GM12878 (cell line): ENCODE measurements around the gene MEGF6. TPM values are rescaled to one million over a fixed set of nuclear protein-coding genes. Genes with fewer than 3 reads are reported as not detected.

Source experiments
- ATAC-seq: fragments of 200-7000 bp; cut with Tn5 transposase; 3 replicates; pipeline ENCODE4 v1.9.1; 2020; ENCODE audit warnings: mild to moderate bottlenecking, moderate library complexity
- BruUV-seq: library from RNA; stranded (reverse); fragments of 400-500 nt; replicated peaks from 2 replicates; lab custom pipeline; 2021; lab: Mats Ljungman, UMichigan
- CTCF ChIA-PET: fragments of 300-600 bp; sonication (Branson Sonifier 250); formaldehyde crosslinking; extraction: SDS; loops from one replicate; lab custom pipeline; 2021; ENCODE audit warnings: inconsistent platforms; lab: Yijun Ruan, JAX
- POLR2A ChIA-PET: fragments of 350-600 bp; formaldehyde crosslinking; extraction: SDS; loops from one replicate; lab custom pipeline; 2021; ENCODE audit warnings: inconsistent platforms; lab: Charles Lee
- RAD21 ChIA-PET: fragments of 300-600 bp; sonication (Branson Sonifier 250); formaldehyde crosslinking; loops from one replicate; lab custom pipeline; 2023; ENCODE audit warnings: antibody characterized with exemption; ENCODE audit not compliant: unreplicated experiment; lab: Charles Lee
- SMC1A ChIA-PET: fragments of 300-600 bp; sonication (Branson Sonifier 250); formaldehyde crosslinking; loops from one replicate; lab custom pipeline; 2023; ENCODE audit not compliant: unreplicated experiment, uncharacterized antibody; lab: Charles Lee
- DNase-seq: peaks from one replicate; pipeline ENCODE4 v3.0.0-alpha.2; 2011; ENCODE audit warnings: low read depth, low spot score
- FAIRE-seq: peaks from 3 replicates; lab custom pipeline; 2011; peaks lifted over from hg19 to GRCh38; lab: Jason Lieb, UNC
- H2AFZ ChIP-seq: 2 replicates; pipeline ENCODE4 v1.6.0; 2011; ENCODE audit warnings: low read depth, low read length, control low read depth; ENCODE audit not compliant: control insufficient read depth
- H3K27ac ChIP-seq: 2 replicates; pipeline ENCODE4 v1.5.1; 2011; ENCODE audit warnings: control low read depth; ENCODE audit not compliant: control insufficient read depth, insufficient read depth
- H3K27me3 ChIP-seq, 2 experiments: replicated peaks in 1 of 2; 2 replicates each; pipeline versions ENCODE4 v1.6.0 to v1.6.1; 2011; ENCODE audit warnings: low read length in 1 of 2; ENCODE audit not compliant: control insufficient read depth in 2 of 2, insufficient read depth in 2 of 2
- H3K36me3 ChIP-seq, 2 experiments: 2 replicates each; pipeline ENCODE4 v1.5.1; 2011; ENCODE audit warnings: low read length in 1 of 2; ENCODE audit not compliant: control insufficient read depth in 2 of 2, insufficient read depth in 2 of 2
- H3K4me1 ChIP-seq: 2 replicates; pipeline ENCODE4 v1.6.1; 2011; ENCODE audit warnings: mild to moderate bottlenecking, low read length, moderate library complexity, mixed read lengths; ENCODE audit not compliant: control insufficient read depth, insufficient read depth
- H3K4me2 ChIP-seq: 2 replicates; pipeline ENCODE4 v1.6.0; 2011; ENCODE audit warnings: control low read depth; ENCODE audit not compliant: control insufficient read depth, insufficient read depth
- H3K4me3 ChIP-seq: fragments of 200-600 bp; sonication (generic); 2 replicates; pipeline ENCODE4 v1.5.1; 2016
- H3K79me2 ChIP-seq: 2 replicates; pipeline ENCODE4 v1.6.0; 2011; ENCODE audit warnings: low read length; ENCODE audit not compliant: control insufficient read depth, insufficient read depth
- H3K9ac ChIP-seq: 2 replicates; pipeline ENCODE4 v1.8.0; 2011; ENCODE audit warnings: low read length, control low read depth, mixed read lengths; ENCODE audit not compliant: control insufficient read depth, insufficient read depth
- H3K9me3 ChIP-seq: replicated peaks from 3 replicates; pipeline ENCODE4 v1.5.1; 2011; ENCODE audit warnings: mild to moderate bottlenecking, low read length; ENCODE audit not compliant: control insufficient read depth, insufficient read depth
- H4K20me1 ChIP-seq: 2 replicates; pipeline ENCODE4 v1.6.0; 2011; ENCODE audit not compliant: control insufficient read depth, insufficient read depth
- ATF3 ChIP-seq: IDR thresholded peaks from 2 replicates; pipeline ENCODE4 v1.6.1; 2011; ENCODE audit warnings: low read depth, mild to moderate bottlenecking, low read length, moderate library complexity, borderline replicate concordance; ENCODE audit errors: extremely low read depth
- BCL11A ChIP-seq: IDR thresholded peaks from 2 replicates; pipeline ENCODE4 v1.6.1; 2011; ENCODE audit warnings: low read depth, low read length
- CEBPZ ChIP-seq: fragments of 150-350 bp; IDR thresholded peaks from 2 replicates; pipeline ENCODE4 v1.6.1; 2016; ENCODE audit warnings: low read depth, low read length
- ETV6 ChIP-seq, 2 experiments: fragments of 450-650 bp in 1 of 2; IDR thresholded peaks in 1 of 2; conservative IDR thresholded peaks in 1 of 2; 2 replicates each; pipeline ENCODE4 v1.6.1; 2014; ENCODE audit warnings: antibody characterized with exemption in 1 of 2, borderline replicate concordance in 1 of 2, low read depth in 1 of 2, mild to moderate bottlenecking in 1 of 2, moderate library complexity in 1 of 2
- GABPA ChIP-seq: IDR thresholded peaks from 2 replicates; pipeline ENCODE4 v1.6.1; 2014; ENCODE audit warnings: antibody characterized with exemption, low read depth, mild to moderate bottlenecking, inconsistent platforms
- LARP7 ChIP-seq: fragments of 450-650 bp; IDR thresholded peaks from 2 replicates; pipeline ENCODE4 v1.6.1; 2017; ENCODE audit warnings: mild to moderate bottlenecking
- SKIL ChIP-seq: fragments of 450-650 bp; IDR thresholded peaks from 2 replicates; pipeline ENCODE4 v1.6.1; 2017; ENCODE audit warnings: mild to moderate bottlenecking, low read depth, inconsistent platforms; ENCODE audit not compliant: poor library complexity, severe bottlenecking
- STAT3 ChIP-seq: IDR thresholded peaks from 2 replicates; pipeline ENCODE4 v1.6.1; 2011; ENCODE audit warnings: low read depth, low read length, improper control_type of control experiment
- ZBTB40 ChIP-seq: fragments of 450-650 bp; IDR thresholded peaks from 2 replicates; pipeline ENCODE4 v1.6.1; 2016; ENCODE audit warnings: mild to moderate bottlenecking, moderate library complexity, borderline replicate concordance
- WGBS: methylation state at CpG from one replicate; pipeline ENCODE4 v1.1.6; 2016; ENCODE audit warnings: low lambda C conversion rate; ENCODE audit not compliant: insufficient replicate concordance, insufficient coverage; ENCODE audit errors: missing lambda C conversion rate; 5-methylcytosine and 5-hydroxymethylcytosine counted together
- in situ Hi-C: fragments of 300-500 bp; cut with MboI; formaldehyde crosslinking; loops from 9 replicates; pipeline ENCODE4 v1.14.3; 2018; ENCODE audit warnings: mixed read lengths
- intact Hi-C: fragments of 100-400 bp; cut with micrococcal nuclease; formaldehyde crosslinking; loops from one replicate; pipeline ENCODE4 v1.14.2; 2022; ENCODE audit not compliant: unreplicated experiment
- polyA plus RNA-seq, 11 experiments: library from polyadenylated mRNA; depleted of rRNA in 4 of 11; unstranded in 6 of 11; stranded (reverse) in 5 of 11; fragments of >200 nt; fragmentation: Nextera tagmentation in 4 of 11; fragmentation: Illumina TruSeq in 1 of 11; extraction: Ambion mirVana in 4 of 11; extraction: Trizol in 1 of 11; gene quantifications; 1 replicate in 1 of 11; 2 replicates in 10 of 11; pipeline versions ENCODE4 v1.2.1 to v1.2.3, GENCODE V29; 2011 to 2016; ENCODE audit warnings: inconsistent platforms in 2 of 11, missing spikeins in 2 of 11, low read depth in 1 of 11
- total RNA-seq, 4 experiments: library from RNA; depleted of rRNA in 3 of 4; stranded (reverse); fragments of >200 nt in 3 of 4; fragmentation: Illumina TruSeq in 1 of 4; extraction: Trizol in 1 of 4; gene quantifications; 2 replicates each; pipeline versions ENCODE4 v1.2.1 to v1.2.3, GENCODE V29; 2013 to 2021

MEGF6 gene
- total and polyA plus RNA-seq, 10 of the 15 experiments (the other 5 are each of a cell fraction or from before 2014, with no cell fraction given), result 0.03 to 0.41 TPM; not detected in 8

GRCh38 chr1:3455670-3456448 is 155.4 kb downstream of the MEGF6 start:
- Histone ChIP-seq H3K36me3 (no peaks in the 10 kb centered on the region), H2AFZ (no peak overlapping the region), H3K27ac (no peak overlapping the region), H3K9me3 (no peaks in the 10 kb centered on the region), H3K27me3 (no peaks in the 10 kb centered on the region; a peak in 1 of 4 replicates), H3K79me2 (no peaks in the 10 kb centered on the region), H3K4me3 (no peak overlapping the region), H3K9ac (no peak overlapping the region), H4K20me1 (no peaks in the 10 kb centered on the region), H3K4me1 (no peaks in the 10 kb centered on the region), H3K4me2 (no peak overlapping the region)
- ATAC-seq (no peak), FAIRE-seq (no peak), DNase-seq (no peak)
- RAD21 ChIA-PET, result no interaction called here
- WGBS, result 64% methylated on average over 18 of the region's 18 CpGs
- in situ Hi-C loops, result no loop called here
- SMC1A ChIA-PET, result no interaction called here
- no TSS peak for BruUV-seq
- POLR2A ChIA-PET, result no interaction called here
- CTCF ChIA-PET, result no interaction called here
- intact Hi-C loops, result no loop called here
- TF ChIP-seq STAT3, result no peak
- no peak for TF ChIP-seq LARP7
- TF ChIP-seq GABPA, result no peak
- TF ChIP-seq CEBPZ, result no peak
- TF ChIP-seq ETV6 (conservative IDR thresholded peaks at IDR 0.05 in 1 of 2, IDR thresholded peaks at IDR 0.05 in 1 of 2; ENCODE audit: borderline replicate concordance in 1 of 2, low read depth in 1 of 2), result no peak
- no peak for TF ChIP-seq ATF3
- TF ChIP-seq BCL11A, result no peak
- no peak for TF ChIP-seq ZBTB40
- TF ChIP-seq SKIL, result no peak
